GM18873 (cell line): ENCODE data around the gene AMY1B.
"Not testable (repeated sequence)": the region's sequence is repeated elsewhere in the genome, so short reads cannot be mapped to it uniquely, and the experiment has no call there.

Experiments used
- ATAC-seq: cut with Tn5 transposase; IDR thresholded peaks from one replicate; pipeline ENCODE4 v1.9.1; 2021; ENCODE audit warnings: mild to moderate bottlenecking, moderate library complexity, moderate number of reproducible peaks; ENCODE audit not compliant: unreplicated experiment, low FRiP score

Gene AMY1B

GRCh38 chr1:103696110-103696509 lies at the start of gene AMY1B:
Gene AMY1B, minus strand, starts transcription at chr1:103696210. Its CDS starts 571 bp downstream, at chr1:103695639.
- not testable (repeated sequence) for ATAC-seq

- ATAC-seq = not testable (repeated sequence)
Measured at GRCh38 chr1:103745040-103745439, 49.0 kb upstream of the AMY1B start.

GRCh38 chr1:103744449-103744848 lies 48.4 kb upstream of the AMY1B start:
- ATAC-seq = not testable (repeated sequence)

GRCh38 chr1:103738031-103738430 lies 42.0 kb upstream of the AMY1B start:
- not testable (repeated sequence) for ATAC-seq

GRCh38 chr1:103735334-103735733 lies 39.3 kb upstream of the AMY1B start:
- ATAC-seq = not testable (repeated sequence)

GRCh38 chr1:103721473-103721872 lies 25.5 kb upstream of the AMY1B start:
- not testable (repeated sequence) for ATAC-seq

- ATAC-seq = not testable (repeated sequence)
Measured at GRCh38 chr1:103717404-103717803, 21.4 kb upstream of the AMY1B start.

GRCh38 chr1:103710381-103710780 lies 14.4 kb upstream of the AMY1B start:
- ATAC-seq = not testable (repeated sequence)

GRCh38 chr1:103707670-103708069 lies 11.7 kb upstream of the AMY1B start:
- not testable (repeated sequence) for ATAC-seq

- ATAC-seq = not testable (repeated sequence)
Measured at GRCh38 chr1:103701256-103701655, 5.2 kb upstream of the AMY1B start.

GRCh38 chr1:103700669-103701068 lies 4.7 kb upstream of the AMY1B start:
- ATAC-seq = not testable (repeated sequence)

GRCh38 chr1:103697430-103697829 lies 1.4 kb upstream of the AMY1B start:
- ATAC-seq = not testable (repeated sequence)

- not testable (repeated sequence) for ATAC-seq
Measured at GRCh38 chr1:103676335-103676734, 19.7 kb downstream of the AMY1B start.

GRCh38 chr1:103655460-103655859 lies 40.5 kb downstream of the AMY1B start, which contains the start of gene AMY1A:
Gene AMY1A, plus strand, starts transcription at chr1:103655760. Its CDS starts 571 bp downstream, at chr1:103656331.
- not testable (repeated sequence) for ATAC-seq

GRCh38 chr1:103654133-103654532 lies 41.9 kb downstream of the AMY1B start:
- not testable (repeated sequence) for ATAC-seq

GRCh38 chr1:103650889-103651288 lies 45.1 kb downstream of the AMY1B start:
- ATAC-seq = not testable (repeated sequence)

GRCh38 chr1:103650305-103650704 lies 45.7 kb downstream of the AMY1B start:
- not testable (repeated sequence) for ATAC-seq

- not testable (repeated sequence) for ATAC-seq
Measured at GRCh38 chr1:103643908-103644307, 52.1 kb downstream of the AMY1B start.

- not testable (repeated sequence) for ATAC-seq
Measured at GRCh38 chr1:103641194-103641593, 54.8 kb downstream of the AMY1B start.
